Suppressor macrophage (primary cell): Measurements from ENCODE around the gene JAM3.
"Not testable (repeated sequence)": the region's sequence is repeated elsewhere in the genome, so short reads cannot be mapped to it uniquely, and the experiment has no call there.

ENCODE experiments used
- DNase-seq, 4 experiments: peaks; one replicate each; pipeline ENCODE4 v3.0.0-alpha.2; 2020 to 2022

JAM3 gene

GRCh38 chr11:134110252-134110815, 41.5 kb downstream of the JAM3 start:
- DNase-seq: no peak

DNA sequence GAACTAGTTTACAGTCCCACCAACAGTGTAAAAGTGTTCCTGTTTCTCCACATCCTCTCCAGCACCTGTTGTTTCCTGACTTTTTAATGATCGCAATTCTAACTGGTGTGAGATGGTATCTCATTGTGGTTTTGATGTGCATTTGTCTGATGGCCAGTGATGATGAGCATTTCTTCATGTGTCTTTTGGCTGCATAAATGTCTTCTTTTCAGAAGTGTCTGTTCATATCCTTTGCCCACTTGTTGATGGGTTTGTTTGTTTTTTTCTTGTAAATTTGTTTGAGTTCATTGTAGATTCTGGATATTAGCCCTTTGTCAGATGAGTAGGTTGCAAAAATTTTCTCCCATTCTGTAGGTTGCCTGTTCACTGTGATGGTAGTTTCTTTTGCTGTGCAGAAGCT, 44.9 kb downstream of the JAM3 start:
- not testable (repeated sequence) for DNase-seq

DNA sequence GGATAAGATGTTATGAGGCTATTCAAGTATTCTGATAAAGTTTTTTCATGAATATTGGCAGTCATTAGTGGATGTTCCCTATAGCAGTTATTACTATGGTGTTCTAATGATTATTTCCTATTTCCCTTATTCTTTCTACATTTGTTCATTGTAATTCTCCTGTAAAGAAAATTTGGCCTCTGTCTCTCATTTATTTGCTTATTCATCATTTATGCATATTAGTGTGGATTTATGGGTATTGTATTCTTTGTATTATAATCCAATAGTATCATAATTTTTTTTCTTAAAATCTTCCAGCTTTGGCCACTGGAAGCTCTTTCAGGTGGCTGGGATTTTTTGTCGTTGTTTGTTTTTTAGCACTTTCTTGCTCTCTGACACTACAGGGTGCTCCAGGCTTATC, 47.3 kb downstream of the JAM3 start:
- DNase-seq: no peak

DNA sequence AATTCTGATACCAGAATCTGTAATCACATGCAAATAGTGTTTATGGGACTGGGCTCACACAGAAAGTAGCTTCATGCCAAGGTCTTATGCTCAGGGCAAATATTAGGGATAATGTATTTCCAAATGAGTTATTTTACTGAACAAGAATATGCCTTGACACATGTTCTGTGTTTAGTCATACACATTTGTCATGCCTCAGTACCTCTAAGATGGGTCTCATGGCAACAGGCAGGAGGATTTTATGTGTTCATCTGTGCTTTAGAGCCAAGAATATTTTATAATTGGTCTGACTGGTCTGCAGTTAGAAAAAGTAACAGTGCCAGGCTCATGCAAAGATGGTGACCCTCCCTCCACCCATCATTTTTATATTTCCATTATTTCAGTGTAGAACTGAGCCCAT, 49.1 kb downstream of the JAM3 start:
- DNase-seq: no peak

- DNase-seq: no peak
Measured at GRCh38 chr11:134119094-134119493, 50.2 kb downstream of the JAM3 start.

DNA sequence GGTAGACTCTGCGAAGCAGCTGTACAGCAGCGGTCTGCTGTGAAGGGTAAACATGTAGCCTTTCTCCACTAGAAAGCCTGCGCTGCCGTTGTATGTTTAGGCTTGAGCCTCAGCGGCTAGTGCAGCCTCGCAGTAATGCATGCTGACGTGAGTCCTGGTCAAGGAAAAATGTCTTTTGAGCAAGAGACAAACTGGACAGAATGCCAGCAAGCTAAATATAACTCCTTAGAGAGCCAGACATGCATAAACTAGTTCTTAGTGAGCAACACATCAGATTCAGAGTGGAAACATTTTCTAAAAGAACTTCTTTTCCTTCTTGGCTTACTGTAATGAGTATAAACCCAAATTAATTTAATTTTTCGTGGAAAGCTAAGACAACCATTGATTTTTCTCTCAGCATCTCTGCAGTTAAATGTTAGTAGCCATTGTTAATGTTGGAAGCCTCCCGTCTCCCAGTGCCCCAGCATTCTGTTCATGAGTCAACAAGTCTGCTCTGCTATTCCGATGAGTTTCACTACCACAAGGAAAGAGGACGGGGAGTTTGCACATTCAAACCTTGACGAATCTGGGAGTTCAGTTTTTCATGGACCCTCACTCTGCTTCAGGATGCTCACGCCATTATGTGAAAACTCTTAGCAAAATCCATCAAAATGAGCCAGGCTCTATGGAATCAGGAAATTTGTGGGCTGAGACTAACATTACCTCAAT, 51.4 kb downstream of the JAM3 start:
- no peak for DNase-seq

GRCh38 chr11:134120921-134121526, 52.2 kb downstream of the JAM3 start:
- DNase-seq: no peak

DNA sequence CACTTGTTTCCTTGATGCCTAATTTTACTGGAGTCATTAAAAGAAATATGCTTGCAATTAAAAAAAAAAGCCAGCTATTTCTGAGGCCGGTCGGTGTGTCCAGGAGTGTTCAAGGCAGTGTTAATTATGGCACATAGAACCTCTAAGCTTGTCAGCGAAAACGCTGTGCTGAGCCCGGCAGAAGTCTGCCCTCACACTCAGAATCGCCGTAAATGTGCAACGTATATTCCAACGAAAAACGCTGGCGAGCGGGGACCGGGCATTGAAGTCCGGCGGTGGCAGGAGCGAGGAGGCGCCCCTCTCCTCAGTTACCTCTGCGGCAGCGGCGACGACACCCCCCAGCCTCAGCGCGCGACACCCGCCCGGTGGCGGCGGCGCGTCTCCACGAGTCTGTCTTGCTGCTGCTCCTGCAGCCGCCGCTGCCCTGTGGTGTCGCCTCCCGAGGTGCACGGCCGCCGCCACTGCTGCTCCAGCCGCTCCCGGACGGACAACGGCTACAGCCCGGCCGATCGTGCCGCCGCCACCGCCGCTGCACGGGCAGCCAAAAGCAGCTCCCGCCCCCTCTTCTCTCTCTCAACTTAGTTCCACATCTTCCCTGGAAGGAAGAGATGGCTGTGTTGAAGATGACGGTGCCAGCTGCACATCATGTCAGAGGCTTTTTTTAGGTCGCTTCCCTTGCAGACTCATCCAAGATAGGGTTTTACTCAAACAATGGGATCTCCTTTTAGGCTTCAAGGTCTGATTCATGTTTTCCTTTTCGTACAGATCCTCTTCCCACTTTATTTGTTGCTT, 56.0 kb downstream of the JAM3 start:
- DNase-seq: peak in 3 of 4 experiments; percentile 12 to 44 (median 32)

GRCh38 chr11:134125507-134125906, 56.6 kb downstream of the JAM3 start:
- no peak for DNase-seq

DNA sequence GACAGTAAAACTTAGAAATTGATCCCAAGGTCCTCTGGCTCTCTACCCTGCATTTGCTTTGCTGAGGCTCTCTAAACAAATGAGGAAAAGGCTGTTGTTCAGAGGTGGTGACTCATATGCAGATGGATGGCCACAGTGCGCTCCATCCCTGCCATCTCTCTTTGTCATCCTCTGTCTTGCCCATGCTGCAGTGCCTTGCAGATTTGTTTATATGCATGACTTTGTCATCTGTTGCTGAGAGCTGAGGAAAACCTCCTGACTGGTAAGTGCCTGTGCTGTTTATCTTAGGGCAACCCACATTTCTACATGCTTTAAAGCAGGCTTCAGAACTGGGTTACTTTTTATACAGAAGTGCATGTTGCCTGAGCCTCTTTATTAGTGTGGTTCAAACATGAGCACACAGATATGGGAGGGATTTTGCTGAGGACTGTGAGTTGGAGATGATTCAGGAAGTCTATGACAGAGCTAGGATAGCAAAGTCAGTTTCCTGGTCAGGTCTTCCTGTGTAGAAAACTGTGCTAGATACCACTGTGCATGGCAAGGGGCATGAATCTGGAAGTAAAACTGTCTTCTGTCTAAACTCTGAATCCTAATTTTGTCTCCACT, 57.4 kb downstream of the JAM3 start:
- DNase-seq: peak in 2 of 4 experiments; percentile 6 to 19

DNA sequence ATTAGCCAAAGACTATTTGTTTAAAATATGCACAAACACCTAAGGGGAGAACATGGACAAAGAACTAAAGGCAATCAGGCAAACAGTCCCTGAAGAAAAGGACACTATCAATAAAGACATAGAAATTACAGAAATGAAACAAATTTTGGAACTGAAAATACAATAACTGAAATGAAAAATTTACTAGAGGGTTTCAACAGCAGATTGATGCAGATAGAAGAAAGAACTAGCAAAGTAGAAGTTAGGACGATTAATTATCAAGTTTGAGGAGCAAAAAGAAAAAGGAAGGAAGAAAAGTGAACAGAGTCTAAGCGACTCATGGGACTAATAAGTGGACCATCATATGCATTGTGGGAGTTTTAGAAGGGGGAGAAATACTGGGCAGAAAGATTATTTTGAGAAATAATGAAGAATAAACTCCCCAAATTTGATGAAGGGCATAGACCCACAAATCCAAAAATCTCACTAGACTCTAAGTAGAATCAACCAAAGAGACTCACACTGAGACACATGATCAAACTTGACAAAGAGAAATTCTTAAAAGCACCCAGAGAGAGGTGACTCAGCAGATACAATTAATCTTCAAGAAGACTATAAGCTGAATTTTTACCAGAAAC, 62.9 kb downstream of the JAM3 start:
- DNase-seq: no peak

GRCh38 chr11:134132808-134133207, 63.9 kb downstream of the JAM3 start:
- no peak for DNase-seq

DNA sequence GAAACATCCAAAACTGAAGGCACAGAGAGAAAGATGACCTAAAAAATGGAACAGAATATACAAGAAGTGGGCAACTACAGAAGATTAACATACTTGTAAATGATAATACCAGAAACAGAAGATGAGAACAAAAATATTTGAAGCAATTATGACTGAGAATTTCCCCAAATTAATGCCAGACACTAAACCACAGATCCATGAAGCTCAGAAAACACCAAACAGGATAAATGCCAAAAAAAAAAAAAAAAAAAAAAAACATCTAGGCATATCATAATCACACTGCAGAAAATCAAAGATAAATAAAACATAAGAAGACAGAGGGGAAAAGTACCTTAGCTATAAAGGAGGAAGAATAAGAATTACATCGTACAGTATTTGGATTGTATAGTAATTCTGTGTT, 65.3 kb downstream of the JAM3 start:
- DNase-seq: no peak

GRCh38 chr11:134138376-134138775, 69.5 kb downstream of the JAM3 start:
- no peak for DNase-seq

GRCh38 chr11:134139303-134139872, 70.5 kb downstream of the JAM3 start:
- DNase-seq: no peak

DNA sequence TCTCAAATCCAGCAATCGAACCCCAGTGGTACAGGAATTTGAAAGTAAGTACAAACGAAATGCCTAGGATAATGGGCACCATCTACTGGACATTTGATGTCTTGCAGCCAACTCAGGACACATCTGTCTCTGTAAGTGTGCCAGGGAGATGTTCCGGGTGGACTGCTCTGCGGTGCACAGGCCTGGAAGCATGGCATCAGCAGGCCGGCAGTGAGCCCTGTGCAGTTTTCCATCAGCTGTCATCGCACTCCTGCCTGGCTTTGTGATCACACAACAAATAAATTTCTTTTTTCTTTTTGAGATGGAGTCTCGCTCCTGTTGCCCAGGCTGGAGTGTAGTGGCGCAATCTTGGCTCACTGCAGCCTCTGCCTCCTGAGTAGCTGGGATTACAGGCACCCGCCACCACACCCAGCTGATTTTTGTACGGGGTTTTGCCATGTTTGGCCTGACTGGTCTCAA, 71.0 kb downstream of the JAM3 start:
- DNase-seq: peak; percentile 55 to 58 (median 56)

GRCh38 chr11:134140961-134141490, 72.2 kb downstream of the JAM3 start:
- DNase-seq: no peak

DNA sequence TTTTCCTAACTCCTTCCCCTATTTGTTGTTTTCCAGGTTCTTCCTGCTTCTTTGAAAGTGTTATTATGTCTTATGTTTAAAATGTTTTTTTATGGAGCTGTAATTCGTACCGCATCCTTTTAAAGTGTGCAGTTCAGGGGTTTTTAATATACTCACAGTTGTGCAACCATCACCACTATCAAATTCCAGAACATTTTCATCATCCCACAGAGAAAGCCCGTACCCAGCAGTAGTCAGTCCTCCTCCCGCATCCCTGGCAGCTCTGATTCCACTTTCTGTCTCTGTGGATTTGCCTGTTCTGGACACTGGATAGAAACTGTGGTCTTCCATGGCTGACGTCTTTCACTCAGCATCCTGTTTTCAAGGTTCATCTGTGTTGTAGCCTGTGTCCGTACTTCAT, 73.7 kb downstream of the JAM3 start:
- DNase-seq: no peak

- no peak for DNase-seq
Measured at GRCh38 chr11:134143801-134144200, 74.9 kb downstream of the JAM3 start.

- DNase-seq: no peak
Measured at GRCh38 chr11:134144744-134145143, 75.9 kb downstream of the JAM3 start.

GRCh38 chr11:134145715-134146114, 76.8 kb downstream of the JAM3 start:
- no peak for DNase-seq

GRCh38 chr11:134146598-134146997, 77.7 kb downstream of the JAM3 start:
- no peak for DNase-seq
